ENCODE data around the gene ZSCAN5C.
"Not testable (repeated sequence)": the region's sequence is repeated elsewhere in the genome, so short reads cannot be mapped to it uniquely, and the experiment has no call there.

The ZSCAN5C gene

GRCh38 chr19:56170261-56170660 is 31.8 kb upstream of the ZSCAN5C start:
- peaks cover 8% of the 10 kb centered on the region for H3K27me3 ChIP-seq (ENCODE audit: control insufficient read depth, insufficient read depth, low read length)
- no peaks in the 10 kb centered on the region for H3K36me3 ChIP-seq (ENCODE audit: control insufficient read depth, insufficient read depth, low read length)
- H3K4me1 ChIP-seq (ENCODE audit: control insufficient read depth, insufficient read depth, low read length): no peaks in the 10 kb centered on the region
- H3K9ac ChIP-seq (ENCODE audit: low read length): no peak overlapping the region
- H3K4me3 ChIP-seq (ENCODE audit: low read length): no peak overlapping the region
- no peaks in the 10 kb centered on the region for H3K9me3 ChIP-seq (ENCODE audit: control insufficient read depth, low read length)

GRCh38 chr19:56174086-56174485 is 28.0 kb upstream of the ZSCAN5C start:
- Histone ChIP-seq H3K27me3 (ENCODE audit: control insufficient read depth, insufficient read depth, low read length) (peaks cover 13% of the 10 kb centered on the region), H3K4me3 (ENCODE audit: low read length) (no peak overlapping the region), H3K9me3 (ENCODE audit: control insufficient read depth, low read length) (no peaks in the 10 kb centered on the region), H3K4me1 (ENCODE audit: control insufficient read depth, insufficient read depth, low read length) (no peaks in the 10 kb centered on the region), H3K36me3 (ENCODE audit: control insufficient read depth, insufficient read depth, low read length) (no peaks in the 10 kb centered on the region), H3K9ac (ENCODE audit: low read length) (no peak overlapping the region)

- H3K9me3 ChIP-seq (ENCODE audit: control insufficient read depth, low read length): no peaks in the 10 kb centered on the region
- H3K27me3 ChIP-seq (ENCODE audit: control insufficient read depth, insufficient read depth, low read length): peaks cover 13% of the 10 kb centered on the region
- no peaks in the 10 kb centered on the region for H3K36me3 ChIP-seq (ENCODE audit: control insufficient read depth, insufficient read depth, low read length)
- H3K4me3 ChIP-seq (ENCODE audit: low read length): no peak overlapping the region
- no peak overlapping the region for H3K9ac ChIP-seq (ENCODE audit: low read length)
- H3K4me1 ChIP-seq (ENCODE audit: control insufficient read depth, insufficient read depth, low read length): no peaks in the 10 kb centered on the region
Measured at GRCh38 chr19:56174550-56174949, 27.5 kb upstream of the ZSCAN5C start.

GRCh38 chr19:56175861-56176307 is 26.2 kb upstream of the ZSCAN5C start, which contains the start of gene GALP:
GALP (plus strand) TSS chr19:56176008; CDS start chr19:56177109, 1,101 bp downstream.
- H3K4me1 ChIP-seq (ENCODE audit: control insufficient read depth, insufficient read depth, low read length); H3K9ac ChIP-seq (ENCODE audit: low read length); H3K4me3 ChIP-seq (ENCODE audit: low read length); H3K36me3 ChIP-seq (ENCODE audit: control insufficient read depth, insufficient read depth, low read length); H3K9me3 ChIP-seq (ENCODE audit: control insufficient read depth, low read length): not testable (repeated sequence)
- peaks cover 13% of the 10 kb centered on the region for H3K27me3 ChIP-seq (ENCODE audit: control insufficient read depth, insufficient read depth, low read length)

- not testable (repeated sequence) for H3K4me3 ChIP-seq (ENCODE audit: low read length); H3K9ac ChIP-seq (ENCODE audit: low read length); H3K4me1 ChIP-seq (ENCODE audit: control insufficient read depth, insufficient read depth, low read length); H3K9me3 ChIP-seq (ENCODE audit: control insufficient read depth, low read length); H3K36me3 ChIP-seq (ENCODE audit: control insufficient read depth, insufficient read depth, low read length)
- H3K27me3 ChIP-seq (ENCODE audit: control insufficient read depth, insufficient read depth, low read length): peaks cover 13% of the 10 kb centered on the region
Measured at GRCh38 chr19:56176310-56176709, 25.8 kb upstream of the ZSCAN5C start.

DNA sequence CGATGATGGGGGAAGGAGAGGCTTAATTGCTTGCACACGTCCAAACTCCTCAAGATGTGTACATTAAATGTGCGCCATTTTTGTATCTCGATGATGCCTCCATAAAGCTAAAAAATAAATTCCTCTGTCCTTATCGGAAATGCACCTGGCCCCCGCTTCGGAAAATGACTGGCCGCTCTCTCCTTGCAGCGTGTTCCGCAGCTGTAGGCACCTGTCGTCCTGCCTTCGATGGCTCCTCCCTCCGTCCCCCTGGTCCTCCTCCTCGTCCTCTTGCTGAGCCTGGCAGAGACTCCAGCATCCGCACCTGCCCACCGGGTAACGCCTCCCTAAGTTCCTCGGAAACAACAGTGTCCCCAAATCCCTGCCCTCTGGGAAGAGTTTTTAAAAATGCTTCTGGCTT is 25.2 kb upstream of the ZSCAN5C start:
- H3K4me3 ChIP-seq (ENCODE audit: low read length): no peak overlapping the region
- H3K9ac ChIP-seq (ENCODE audit: low read length): no peak overlapping the region
- H3K27me3 ChIP-seq (ENCODE audit: control insufficient read depth, insufficient read depth, low read length): peaks cover 13% of the 10 kb centered on the region
- no peaks in the 10 kb centered on the region for H3K4me1 ChIP-seq (ENCODE audit: control insufficient read depth, insufficient read depth, low read length)
- H3K9me3 ChIP-seq (ENCODE audit: control insufficient read depth, low read length): no peaks in the 10 kb centered on the region
- H3K36me3 ChIP-seq (ENCODE audit: control insufficient read depth, insufficient read depth, low read length): no peaks in the 10 kb centered on the region

DNA sequence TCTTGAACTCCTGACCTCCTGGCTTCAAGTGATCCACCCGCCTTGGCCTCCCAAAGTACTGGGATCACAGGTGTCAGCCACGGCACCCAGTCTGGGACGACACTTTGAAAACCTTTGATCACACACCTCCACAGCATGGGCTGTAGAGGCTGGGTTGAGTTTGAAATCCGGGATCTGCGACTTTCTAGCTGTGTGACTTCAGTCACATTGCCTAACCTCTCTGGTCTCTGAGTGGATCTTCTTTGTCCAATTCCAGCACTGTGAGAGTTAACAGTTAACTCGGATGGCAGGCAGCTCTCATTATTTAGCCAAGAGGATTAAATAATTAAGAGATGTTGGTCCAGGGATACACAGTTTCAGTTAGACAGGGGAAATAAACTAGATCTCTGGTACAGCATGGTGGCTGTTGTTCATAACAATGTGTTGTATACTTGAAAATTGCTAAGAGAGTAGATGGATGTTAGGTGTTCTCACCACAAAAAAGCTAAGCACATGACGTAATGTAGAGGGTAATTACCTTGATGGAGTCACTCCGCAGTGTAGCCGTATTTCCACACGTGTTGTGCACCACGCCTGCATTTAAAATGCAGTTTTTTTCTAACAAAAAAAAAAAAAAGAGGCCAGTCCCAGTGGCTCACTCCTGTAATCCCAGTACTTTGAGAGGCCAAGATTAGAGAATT is 24.4 kb upstream of the ZSCAN5C start:
- Histone ChIP-seq H3K9me3 (ENCODE audit: control insufficient read depth, low read length) (no peaks in the 10 kb centered on the region), H3K36me3 (ENCODE audit: control insufficient read depth, insufficient read depth, low read length) (no peaks in the 10 kb centered on the region), H3K4me3 (ENCODE audit: low read length) (no peak overlapping the region), H3K4me1 (ENCODE audit: control insufficient read depth, insufficient read depth, low read length) (no peaks in the 10 kb centered on the region), H3K9ac (ENCODE audit: low read length) (no peak overlapping the region), H3K27me3 (ENCODE audit: control insufficient read depth, insufficient read depth, low read length) (peaks cover 13% of the 10 kb centered on the region)

DNA sequence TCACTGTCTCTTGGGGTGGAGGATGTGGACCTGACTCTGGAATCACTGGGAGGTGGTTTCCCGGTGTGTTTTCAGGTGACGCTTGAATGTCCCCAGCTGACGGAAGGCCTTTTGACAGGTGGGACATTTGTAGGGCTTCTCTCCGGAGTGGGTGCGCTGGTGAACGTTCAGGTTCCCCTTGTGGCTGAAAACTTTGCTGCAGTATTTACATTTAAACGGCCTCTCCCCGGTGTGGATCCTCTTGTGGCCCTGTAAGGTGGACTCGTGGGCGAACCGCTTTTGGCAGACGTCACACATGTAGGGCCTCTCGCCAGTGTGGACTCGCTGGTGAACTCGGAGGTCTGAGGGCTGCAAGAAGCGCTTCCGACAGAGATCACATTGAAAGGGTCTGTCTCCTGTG is 12.3 kb upstream of the ZSCAN5C start:
- Histone ChIP-seq H3K4me3 (ENCODE audit: low read length) (no peak overlapping the region), H3K9ac (ENCODE audit: low read length) (no peak overlapping the region), H3K27me3 (ENCODE audit: control insufficient read depth, insufficient read depth, low read length) (no peaks in the 10 kb centered on the region), H3K4me1 (ENCODE audit: control insufficient read depth, insufficient read depth, low read length) (no peaks in the 10 kb centered on the region), H3K36me3 (ENCODE audit: control insufficient read depth, insufficient read depth, low read length) (no peaks in the 10 kb centered on the region), H3K9me3 (ENCODE audit: control insufficient read depth, low read length) (no peaks in the 10 kb centered on the region)

DNA sequence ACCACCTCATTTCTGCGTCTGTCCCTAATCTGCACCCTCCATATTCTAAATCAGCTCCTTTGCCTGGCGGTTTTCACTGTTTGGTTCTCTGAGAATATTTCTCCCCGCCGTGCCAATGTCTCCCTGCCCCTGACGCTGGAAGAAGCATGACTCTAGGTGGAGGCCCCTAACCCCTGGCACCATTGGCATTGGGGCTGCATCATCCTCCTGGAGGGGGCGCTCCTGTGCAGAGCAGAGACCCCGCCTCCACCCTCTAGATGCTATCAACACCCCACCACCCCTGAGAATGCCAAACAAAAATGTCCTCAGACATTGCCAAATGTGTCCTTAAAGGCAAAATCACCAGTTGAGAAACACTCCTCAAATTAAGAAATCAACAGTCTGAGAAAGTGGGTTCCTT is 11.0 kb upstream of the ZSCAN5C start:
- H3K27me3 ChIP-seq (ENCODE audit: control insufficient read depth, insufficient read depth, low read length): no peaks in the 10 kb centered on the region
- H3K36me3 ChIP-seq (ENCODE audit: control insufficient read depth, insufficient read depth, low read length): no peaks in the 10 kb centered on the region
- H3K9me3 ChIP-seq (ENCODE audit: control insufficient read depth, low read length): no peaks in the 10 kb centered on the region
- no peaks in the 10 kb centered on the region for H3K4me1 ChIP-seq (ENCODE audit: control insufficient read depth, insufficient read depth, low read length)
- H3K4me3 ChIP-seq (ENCODE audit: low read length): no peak overlapping the region
- H3K9ac ChIP-seq (ENCODE audit: low read length): no peak overlapping the region

GRCh38 chr19:56191711-56192110 is 10.4 kb upstream of the ZSCAN5C start:
- H3K9me3 ChIP-seq (ENCODE audit: control insufficient read depth, low read length): no peaks in the 10 kb centered on the region
- no peak overlapping the region for H3K4me3 ChIP-seq (ENCODE audit: low read length)
- H3K4me1 ChIP-seq (ENCODE audit: control insufficient read depth, insufficient read depth, low read length): no peaks in the 10 kb centered on the region
- no peak overlapping the region for H3K9ac ChIP-seq (ENCODE audit: low read length)
- H3K27me3 ChIP-seq (ENCODE audit: control insufficient read depth, insufficient read depth, low read length): no peaks in the 10 kb centered on the region
- H3K36me3 ChIP-seq (ENCODE audit: control insufficient read depth, insufficient read depth, low read length): no peaks in the 10 kb centered on the region

- Histone ChIP-seq H3K27me3 (ENCODE audit: control insufficient read depth, insufficient read depth, low read length) (no peaks in the 10 kb centered on the region), H3K4me3 (ENCODE audit: low read length) (no peak overlapping the region), H3K9me3 (ENCODE audit: control insufficient read depth, low read length) (no peaks in the 10 kb centered on the region)
Measured at GRCh38 chr19:56193981-56194640, 8.0 kb upstream of the ZSCAN5C start.

DNA sequence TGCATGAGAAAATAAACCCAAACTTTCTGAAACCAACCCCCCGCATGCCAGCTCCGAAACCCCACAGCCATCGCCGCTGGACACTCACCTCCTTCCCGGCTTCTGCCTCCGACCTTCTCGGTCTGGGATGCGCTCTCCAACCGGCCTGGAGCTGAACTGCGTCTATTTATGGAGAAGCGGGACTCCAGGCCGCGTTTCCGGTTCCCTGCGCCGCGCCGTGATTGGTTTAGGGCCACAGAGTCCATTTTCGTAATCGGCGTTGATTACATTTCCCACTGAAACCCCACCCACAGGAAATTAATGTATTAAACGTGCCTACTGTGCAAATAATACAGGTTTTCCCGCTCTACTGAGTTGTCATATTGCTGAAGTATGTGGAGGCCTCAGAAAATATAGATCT is 4.4 kb upstream of the ZSCAN5C start, which contains the start of gene ZSCAN5B:
TSS of gene ZSCAN5B (minus strand) at position 138 of the 400 bp plus-strand sequence. CDS start 4,731 bp downstream, outside the sequence.
- H3K9me3 ChIP-seq (ENCODE audit: control insufficient read depth, low read length); H3K4me1 ChIP-seq (ENCODE audit: control insufficient read depth, insufficient read depth, low read length); H3K9ac ChIP-seq (ENCODE audit: low read length); H3K27me3 ChIP-seq (ENCODE audit: control insufficient read depth, insufficient read depth, low read length); H3K4me3 ChIP-seq (ENCODE audit: low read length); H3K36me3 ChIP-seq (ENCODE audit: control insufficient read depth, insufficient read depth, low read length): not testable (repeated sequence)

More at GRCh38 chr19:56193981-56194640, 8.0 kb upstream of the ZSCAN5C start:
- no peaks in the 10 kb centered on the region for H3K36me3 ChIP-seq (ENCODE audit: control insufficient read depth, insufficient read depth, low read length)
- no peaks in the 10 kb centered on the region for H3K4me1 ChIP-seq (ENCODE audit: control insufficient read depth, insufficient read depth, low read length)
- H3K9ac ChIP-seq (ENCODE audit: low read length): no peak overlapping the region

Data from mucosa of stomach (tissue), 1 donor.